Upper lobe of right lung (tissue), 1 donor: ENCODE results near the gene MORN5. TPM values are rescaled to one million over a fixed set of nuclear protein-coding genes. Genes with fewer than 3 reads are reported as not detected.
"Not testable (repeated sequence)": the region's sequence is repeated elsewhere in the genome, so short reads cannot be mapped to it uniquely, and the experiment has no call there.

Source experiments
- ATAC-seq: fragments of 200-7000 bp; cut with Tn5 transposase; one replicate; pipeline ENCODE4 v1.9.1; 2020; ENCODE audit warnings: mild to moderate bottlenecking, moderate library complexity
- DNase-seq: peaks from one replicate; pipeline ENCODE4 v3.0.0-alpha.2; 2020
- H3K27ac ChIP-seq: fragments of 200-600 bp; one replicate; pipeline ENCODE4 v1.8.0; 2022
- H3K27me3 ChIP-seq: fragments of 200-600 bp; one replicate; pipeline ENCODE4 v1.8.0; 2022; ENCODE audit warnings: mild to moderate bottlenecking
- H3K36me3 ChIP-seq: fragments of 200-600 bp; one replicate; pipeline ENCODE4 v1.8.0; 2022
- H3K4me1 ChIP-seq: fragments of 200-600 bp; one replicate; pipeline ENCODE4 v1.8.0; 2022
- H3K4me3 ChIP-seq: fragments of 200-600 bp; one replicate; pipeline ENCODE4 v1.8.0; 2022; ENCODE audit warnings: mild to moderate bottlenecking
- H3K9me3 ChIP-seq: fragments of 200-600 bp; one replicate; pipeline ENCODE4 v1.8.0; 2022
- CTCF ChIP-seq: fragments of 200-600 bp; IDR thresholded peaks from one replicate; pipeline ENCODE4 v1.8.0; 2022; ENCODE audit warnings: antibody characterized with exemption
- intact Hi-C: fragments of 100-400 bp; cut with DNase I; formaldehyde crosslinking; loops from one replicate; pipeline ENCODE4 v1.11.0; 2022
- total RNA-seq: library from RNA; stranded (reverse); fragmentation: NEBNext Ultra II Directional; extraction: Animal tissue kit (Norgen Biotek cat#: 25700); gene quantifications from one replicate; pipeline ENCODE4 v1.2.1, GENCODE V29; 2021
- donor health status: DM: no; HTN: yes; CAD: no; lungs with severe emphysema.

Gene MORN5
- total RNA-seq, 1 donor from 2014 or later: not detected

GRCh38 chr9:122115176-122116035 lies 44.3 kb upstream of the MORN5 start:
- no peak overlapping the region for H3K4me3 ChIP-seq
- ATAC-seq (no peak), DNase-seq (no peak)
- H3K9me3 ChIP-seq: no peaks in the 10 kb centered on the region
- H3K27me3 ChIP-seq: no peaks in the 10 kb centered on the region
- H3K4me1 ChIP-seq: no peaks in the 10 kb centered on the region
- TF ChIP-seq CTCF: no peak
- no peaks in the 10 kb centered on the region for H3K36me3 ChIP-seq
- no peak overlapping the region for H3K27ac ChIP-seq
- intact Hi-C loops: no loop called here

- intact Hi-C loops: no loop called here
- Histone ChIP-seq H3K9me3 (no peaks in the 10 kb centered on the region), H3K36me3 (no peaks in the 10 kb centered on the region), H3K4me3 (no peak overlapping the region), H3K27me3 (no peaks in the 10 kb centered on the region), H3K27ac (no peak overlapping the region), H3K4me1 (no peaks in the 10 kb centered on the region)
- no peak for ATAC-seq
- no peak for DNase-seq
- no peak for TF ChIP-seq CTCF
Observed at GRCh38 chr9:122116040-122116439, 43.7 kb upstream of the MORN5 start.

- Histone ChIP-seq H3K4me3 (no peak overlapping the region), H3K27me3 (no peaks in the 10 kb centered on the region), H3K27ac (no peak overlapping the region), H3K9me3 (no peaks in the 10 kb centered on the region), H3K4me1 (no peaks in the 10 kb centered on the region), H3K36me3 (no peaks in the 10 kb centered on the region)
- DNase-seq: no peak
- intact Hi-C loops: no loop called here
- no peak for TF ChIP-seq CTCF
- ATAC-seq: no peak
Observed at GRCh38 chr9:122116448-122117173, 43.1 kb upstream of the MORN5 start.

GRCh38 chr9:122117241-122117640 lies 42.5 kb upstream of the MORN5 start:
- not testable (repeated sequence) for H3K36me3 ChIP-seq, DNase-seq, ATAC-seq

GRCh38 chr9:122118343-122119165 lies 41.2 kb upstream of the MORN5 start:
- no peaks in the 10 kb centered on the region for H3K4me1 ChIP-seq
- H3K9me3 ChIP-seq: no peaks in the 10 kb centered on the region
- H3K27ac ChIP-seq: no peak overlapping the region
- no peak for DNase-seq
- no peaks in the 10 kb centered on the region for H3K27me3 ChIP-seq
- intact Hi-C loops: no loop called here
- no peaks in the 10 kb centered on the region for H3K36me3 ChIP-seq
- no peak for ATAC-seq
- H3K4me3 ChIP-seq: no peak overlapping the region
- TF ChIP-seq CTCF: no peak

More at GRCh38 chr9:122117241-122117640, 42.5 kb upstream of the MORN5 start:
- H3K4me1 ChIP-seq, H3K27me3 ChIP-seq, intact Hi-C loops, H3K9me3 ChIP-seq, H3K27ac ChIP-seq, H3K4me3 ChIP-seq: not testable (repeated sequence)
